GM18520 (cell line): ENCODE results near the gene TNFRSF14.
"Not testable (repeated sequence)": the region's sequence is repeated elsewhere in the genome, so short reads cannot be mapped to it uniquely, and the experiment has no call there.

Source experiments
- ATAC-seq: cut with Tn5 transposase; IDR thresholded peaks from one replicate; pipeline ENCODE4 v1.9.1; 2021; ENCODE audit not compliant: unreplicated experiment

The TNFRSF14 gene

DNA sequence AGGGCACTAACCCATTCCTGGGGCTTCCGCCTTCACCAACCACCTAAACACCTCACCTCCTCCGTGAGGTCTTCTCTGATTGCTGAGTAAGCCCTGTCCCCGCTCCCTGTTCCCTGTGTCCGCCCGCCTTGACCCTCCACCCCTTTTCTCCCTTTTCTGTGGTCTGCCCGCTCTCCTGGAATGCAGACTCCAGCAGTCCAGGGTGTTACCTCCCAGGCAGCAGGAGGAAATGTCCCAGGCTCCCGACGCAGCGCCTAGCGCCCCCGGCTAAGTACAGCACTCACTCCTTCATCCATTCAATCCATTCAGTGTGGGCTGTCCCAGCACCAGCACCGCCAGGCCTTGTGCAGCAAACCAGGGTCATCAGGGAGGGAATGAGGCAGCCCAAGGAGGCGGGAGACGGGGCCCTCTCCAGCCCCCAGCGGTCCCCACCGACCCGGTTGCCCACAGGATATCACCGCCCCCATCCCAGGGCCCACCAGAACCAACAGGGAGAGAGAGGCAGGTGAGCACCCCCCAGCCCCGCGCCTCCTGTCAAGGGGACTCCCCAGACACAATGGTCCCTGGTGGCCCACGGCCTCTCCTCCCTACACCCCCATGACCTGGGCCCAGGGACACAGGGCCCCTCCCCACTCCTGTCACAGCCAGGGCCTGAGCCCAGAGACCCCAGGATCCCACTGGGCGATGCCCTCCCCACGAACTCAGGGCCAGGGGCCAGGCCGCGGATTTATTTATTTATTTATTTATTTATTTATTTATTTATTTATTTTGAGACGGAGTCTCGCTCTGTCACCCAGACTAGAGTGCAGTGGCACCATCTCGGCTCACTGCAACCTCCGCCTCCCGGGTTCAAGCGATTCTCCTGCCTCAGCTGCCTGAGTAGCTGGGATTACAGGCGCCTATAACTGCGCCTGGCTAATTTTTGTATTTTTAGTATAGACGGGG, 10.2 kb downstream of the TNFRSF14 start:
- ATAC-seq: no peak

DNA sequence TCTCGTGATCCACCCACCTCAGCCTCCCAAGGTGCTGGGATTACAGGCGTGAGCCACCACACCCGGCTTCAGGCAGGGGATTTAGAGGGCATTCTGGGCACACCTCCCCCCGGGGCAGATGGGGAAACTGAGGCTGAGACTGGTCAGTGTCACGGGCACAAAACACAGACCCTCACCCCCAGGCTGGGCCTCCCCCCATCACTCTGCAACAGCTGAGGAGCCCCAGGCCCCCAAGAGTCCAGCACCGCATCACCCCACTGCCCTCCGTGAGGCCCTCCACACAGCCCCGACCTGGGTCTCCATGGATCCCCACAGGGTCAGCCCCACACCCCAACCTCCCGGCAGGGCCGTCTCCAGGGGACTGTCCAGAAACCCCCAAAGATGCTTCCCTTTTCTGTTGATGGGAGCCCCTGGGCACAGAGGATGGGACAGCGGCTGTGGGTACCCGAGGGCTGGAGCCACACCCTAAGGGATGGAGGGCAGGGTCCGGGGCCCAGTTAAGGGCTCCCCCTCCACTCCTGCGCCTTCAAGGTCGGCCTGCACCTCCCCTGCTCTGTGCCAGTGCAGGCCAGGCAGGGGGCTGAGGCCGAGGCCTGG, 11.0 kb downstream of the TNFRSF14 start:
- ATAC-seq: no peak

DNA sequence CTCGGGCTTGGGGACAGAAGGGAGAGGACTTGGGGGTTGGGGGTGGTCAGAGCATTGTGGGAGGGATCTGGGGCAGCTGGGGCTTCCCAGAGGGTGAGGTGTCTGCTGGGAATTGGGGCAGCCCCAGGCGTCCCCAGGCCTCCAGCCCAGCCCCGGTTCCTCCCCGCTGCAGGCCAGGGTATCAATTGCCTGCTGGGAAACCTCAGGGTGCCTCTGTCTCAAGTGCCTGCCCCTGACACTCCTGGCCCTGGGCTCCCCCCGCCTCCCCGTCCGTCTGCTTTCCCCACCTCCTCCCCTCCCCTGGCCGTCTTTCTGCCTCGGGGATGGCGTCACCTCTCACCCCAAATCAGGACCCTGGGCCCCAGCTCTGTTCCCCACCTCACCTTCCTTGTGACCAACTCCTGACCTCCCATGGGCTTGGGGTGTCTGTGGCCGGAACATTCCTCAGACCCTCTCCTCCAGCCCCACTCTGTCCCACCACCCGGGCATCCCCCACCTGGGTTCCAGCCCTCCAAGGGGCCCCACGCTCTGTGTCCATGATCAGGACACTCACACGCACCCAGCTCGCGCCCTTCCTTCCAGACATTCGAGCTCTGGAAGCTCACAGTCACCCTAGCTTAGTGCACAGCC, 12.1 kb downstream of the TNFRSF14 start:
- not testable (repeated sequence) for ATAC-seq

DNA sequence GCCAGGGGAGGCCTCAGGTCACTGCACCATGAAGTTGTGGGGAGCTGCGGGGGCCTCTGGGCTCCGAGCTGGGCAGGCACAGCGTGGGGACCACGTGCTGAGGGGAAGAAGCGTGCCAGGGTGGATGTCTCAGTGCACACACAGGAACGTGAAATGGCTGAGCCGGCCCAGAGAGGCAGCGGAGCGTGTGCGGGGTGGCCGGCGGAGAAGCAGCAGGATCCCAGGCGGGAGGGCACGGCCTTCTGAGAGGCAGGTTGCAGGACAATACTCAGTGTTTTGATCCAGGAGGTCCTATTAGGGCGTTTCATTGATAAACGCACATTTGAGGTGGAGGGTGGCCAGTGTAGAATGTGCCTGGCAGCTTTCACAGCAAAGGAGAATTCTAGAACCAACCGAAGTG, 12.9 kb downstream of the TNFRSF14 start:
- ATAC-seq: no peak

DNA sequence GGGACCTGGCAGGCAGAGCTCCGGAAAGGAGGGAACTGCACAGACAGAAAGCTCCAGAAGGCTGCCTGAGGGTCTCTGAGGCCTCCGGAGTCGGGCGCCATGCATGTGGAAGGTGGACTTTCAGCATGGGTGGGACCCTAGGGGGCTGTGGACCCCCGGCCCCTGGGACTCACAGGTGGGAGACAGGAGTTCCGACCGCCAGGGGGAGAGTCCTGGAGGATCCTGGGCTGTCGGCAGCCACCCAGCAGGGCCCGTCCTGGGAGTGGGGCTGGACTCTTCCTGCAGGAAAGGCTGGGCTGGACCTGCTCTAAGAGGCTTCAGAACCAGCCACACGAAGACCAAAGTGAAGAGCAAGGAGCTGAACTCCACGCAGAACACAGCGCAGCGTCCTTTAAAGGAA, 13.5 kb downstream of the TNFRSF14 start:
- ATAC-seq: not testable (repeated sequence)

DNA sequence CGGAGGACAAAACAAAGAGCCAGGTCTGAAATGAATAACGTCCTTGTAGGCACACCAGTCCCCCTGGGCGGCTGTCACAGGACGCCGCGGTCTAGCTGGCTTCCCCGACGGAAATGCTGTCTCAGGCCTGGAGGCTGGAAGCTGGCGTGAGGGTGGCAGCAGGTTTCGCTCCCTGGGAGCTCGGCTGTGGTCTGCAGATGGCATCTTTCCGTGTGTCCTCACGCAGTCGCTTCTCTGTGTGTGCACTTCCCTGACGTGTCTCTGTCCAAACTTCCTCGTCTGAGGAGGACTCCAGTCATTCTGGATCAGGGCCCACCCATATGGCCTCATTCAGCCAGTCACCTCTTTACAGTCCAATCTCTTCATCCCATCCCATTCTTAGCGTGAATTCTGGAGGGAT, 14.2 kb downstream of the TNFRSF14 start:
- no peak for ATAC-seq

DNA sequence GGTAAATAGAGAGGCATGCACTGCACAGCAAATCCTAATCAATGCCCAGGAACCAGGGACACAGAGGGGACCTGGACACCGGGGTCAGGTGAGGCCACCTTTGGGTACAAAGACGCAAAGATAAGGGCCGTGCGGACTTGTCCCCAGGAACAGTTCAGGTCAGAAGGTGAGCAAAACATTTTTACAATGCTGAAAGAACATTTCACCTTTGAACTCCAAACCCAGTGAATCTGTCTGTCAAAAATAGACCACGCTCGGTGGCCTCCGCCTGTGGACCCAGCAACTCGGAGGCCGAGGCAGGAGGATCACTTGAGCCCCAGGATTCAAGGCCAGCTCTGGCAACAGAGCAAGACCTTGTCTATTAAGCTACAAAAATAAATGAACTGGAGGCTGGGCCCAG, 15.2 kb downstream of the TNFRSF14 start:
- no peak for ATAC-seq

DNA sequence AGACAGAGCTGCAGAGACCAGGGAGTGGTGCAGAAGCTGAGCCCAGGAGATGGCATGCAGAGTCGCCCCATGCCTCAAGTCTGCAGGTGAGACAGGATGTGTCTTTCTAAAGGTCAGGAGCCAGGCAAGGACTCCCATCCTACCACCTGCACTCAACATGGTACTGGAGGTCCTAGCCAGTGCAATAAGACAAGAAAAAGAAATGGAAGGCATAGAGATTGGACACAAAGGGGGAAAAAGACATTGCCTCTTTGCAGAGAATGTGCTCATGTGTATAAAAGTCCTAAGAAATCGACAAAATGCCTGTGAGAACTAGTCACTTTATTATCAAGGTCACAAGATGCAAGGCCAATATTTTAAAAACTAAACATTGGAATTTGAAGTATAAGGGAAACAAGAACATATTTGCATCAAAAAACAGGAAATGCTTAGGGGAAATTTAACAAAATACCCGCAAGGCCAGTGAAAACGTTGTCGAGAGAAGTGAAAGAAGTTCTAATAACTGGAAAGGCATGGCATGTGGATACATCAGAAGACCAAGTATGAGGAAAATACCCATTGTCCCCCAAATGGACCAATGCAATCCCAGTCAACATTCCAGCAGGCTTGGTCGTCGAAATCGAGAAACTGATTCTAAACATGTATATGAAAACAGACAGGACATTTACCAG, 17.2 kb downstream of the TNFRSF14 start:
- ATAC-seq: no peak

DNA sequence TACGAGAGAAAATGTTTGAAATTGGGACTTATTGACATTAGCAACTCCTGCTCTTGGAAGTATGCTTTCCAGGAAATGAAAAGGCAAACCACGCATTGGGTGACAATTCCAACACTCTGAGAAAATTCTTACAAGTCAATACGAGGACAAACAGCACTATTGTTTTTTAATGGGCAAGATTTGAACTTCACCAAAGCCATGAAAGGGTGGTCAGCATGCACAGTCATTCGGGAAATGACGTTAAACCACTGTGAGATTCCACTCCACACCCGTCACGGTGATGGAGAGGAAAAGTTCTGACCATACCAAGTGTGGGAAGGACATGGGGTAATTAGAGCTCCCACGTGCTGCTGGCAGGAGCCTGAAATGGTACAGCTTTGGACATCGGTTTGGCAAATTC, 18.2 kb downstream of the TNFRSF14 start:
- no peak for ATAC-seq

DNA sequence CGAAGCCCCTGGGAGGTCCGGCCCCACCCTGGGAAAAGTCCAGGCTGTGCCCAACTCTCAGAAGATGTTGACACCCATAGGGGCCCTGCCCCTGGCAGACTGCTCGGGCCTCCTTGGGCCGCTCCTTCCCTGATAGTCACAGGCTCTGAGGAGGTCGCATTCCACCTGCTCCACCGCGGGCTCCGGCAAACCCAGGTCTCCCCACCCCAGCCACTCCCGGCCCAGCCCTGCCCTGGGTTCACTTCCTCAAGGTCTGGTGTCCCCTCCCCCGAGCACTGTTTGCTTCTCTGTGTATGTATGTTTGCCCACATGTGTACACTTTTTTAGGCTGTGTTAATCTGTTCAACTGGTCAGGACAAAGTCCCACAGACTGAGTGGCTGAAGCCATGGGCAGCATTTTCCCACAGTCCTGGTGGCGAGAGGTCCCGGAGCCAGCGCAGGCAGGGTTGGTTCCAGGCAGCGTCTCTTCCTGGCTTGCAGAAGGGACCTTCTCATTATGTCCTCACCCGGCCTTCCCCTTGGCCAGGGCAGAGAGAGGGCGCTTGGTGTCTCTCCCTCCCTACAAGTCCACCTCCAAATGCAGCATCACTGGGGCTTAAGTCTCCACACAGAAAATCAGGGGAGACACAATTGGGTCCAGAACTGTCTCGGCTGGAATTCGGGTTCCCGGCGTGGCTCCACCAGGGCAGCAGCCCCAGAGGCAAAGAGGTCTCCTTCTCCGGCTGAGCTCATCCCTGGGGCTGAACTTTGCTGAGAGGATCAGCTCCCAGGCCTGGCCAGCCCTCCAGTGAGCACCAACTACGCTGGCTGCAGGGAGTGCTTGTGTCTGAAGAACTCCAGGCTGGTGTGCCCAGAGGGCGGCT, 19.9 kb downstream of the TNFRSF14 start:
- no peak for ATAC-seq

DNA sequence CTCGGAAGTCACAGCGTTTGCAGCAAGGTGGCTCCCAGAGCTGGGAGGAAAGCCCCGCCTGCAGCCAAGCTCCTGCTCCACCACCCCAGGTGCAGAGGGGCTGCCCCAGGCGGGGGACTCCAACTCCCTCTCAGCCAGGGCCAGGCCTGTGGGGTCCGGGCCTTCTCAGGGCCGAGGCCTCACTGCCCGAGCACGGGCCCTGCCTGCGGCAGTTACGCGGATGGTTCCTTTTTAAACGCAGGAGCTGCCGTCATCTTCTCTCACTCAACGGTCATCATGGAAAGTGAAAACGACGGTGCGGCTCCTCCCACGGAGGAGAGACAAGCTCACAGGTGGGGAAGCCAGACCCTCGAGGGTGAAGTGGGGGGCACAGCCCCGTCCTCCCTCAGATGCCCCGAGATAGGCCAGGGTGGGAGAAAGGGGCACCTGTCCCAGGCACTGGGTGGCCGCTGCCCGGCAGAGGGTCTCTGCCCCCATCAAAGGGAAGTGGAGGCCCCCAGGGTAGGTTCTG, 21.4 kb downstream of the TNFRSF14 start:
- ATAC-seq: peak; percentile 28

DNA sequence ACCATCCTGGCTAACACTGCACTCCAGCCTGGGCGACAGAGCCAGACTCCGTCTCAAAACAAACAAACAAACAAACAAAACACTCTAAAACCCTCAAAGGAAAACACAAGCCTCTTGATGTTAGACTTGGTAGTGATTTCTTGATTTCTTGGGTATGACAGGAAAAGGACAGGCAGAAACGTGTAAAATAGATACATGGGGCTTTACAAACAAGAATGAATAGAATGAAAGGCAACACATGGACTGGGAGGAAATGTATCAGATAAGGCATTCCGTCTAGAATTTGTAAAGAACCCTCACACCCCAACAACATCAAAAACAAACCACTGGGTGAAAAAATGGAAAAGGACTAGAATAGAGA, 22.6 kb downstream of the TNFRSF14 start:
- ATAC-seq: no peak

DNA sequence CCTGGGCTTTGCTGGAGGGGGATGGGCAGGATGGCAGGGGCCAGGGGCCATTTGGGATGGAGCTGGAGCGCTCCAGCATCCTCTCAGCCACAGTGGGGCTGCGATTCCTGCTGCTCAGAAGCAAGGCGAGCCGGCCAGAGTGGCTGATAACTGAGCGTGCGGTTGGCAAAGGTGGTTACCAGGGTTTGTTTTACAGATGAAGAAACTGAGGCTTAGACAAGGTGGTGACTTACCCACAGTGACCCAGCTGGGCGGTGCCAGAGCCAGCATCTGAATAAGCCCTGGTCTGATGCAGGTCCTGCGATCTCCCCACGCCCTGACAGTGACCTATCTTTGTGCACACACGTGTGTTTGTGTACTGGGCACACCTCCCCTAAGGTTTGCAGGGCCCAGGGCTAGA, 24.5 kb downstream of the TNFRSF14 start:
- ATAC-seq: no peak

DNA sequence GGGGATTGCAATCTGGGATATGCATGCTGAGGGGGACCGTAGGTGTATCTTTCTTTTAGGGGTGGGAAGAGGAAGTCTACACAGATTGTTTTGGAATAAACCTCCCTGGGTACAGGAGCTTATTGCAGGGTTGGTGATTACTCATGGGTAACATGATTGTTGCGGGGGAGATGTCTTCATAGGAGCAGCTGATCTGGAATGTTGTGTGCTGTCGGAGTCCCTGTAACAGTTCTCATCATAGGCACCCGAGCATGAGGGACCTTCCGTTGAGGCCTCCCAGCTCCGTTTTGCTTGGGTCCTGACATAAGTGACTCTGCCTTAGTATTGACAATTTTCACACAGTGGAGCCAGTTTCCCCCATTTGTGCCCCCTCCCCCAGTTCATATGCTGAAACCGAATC, 26.2 kb downstream of the TNFRSF14 start:
- ATAC-seq: no peak

DNA sequence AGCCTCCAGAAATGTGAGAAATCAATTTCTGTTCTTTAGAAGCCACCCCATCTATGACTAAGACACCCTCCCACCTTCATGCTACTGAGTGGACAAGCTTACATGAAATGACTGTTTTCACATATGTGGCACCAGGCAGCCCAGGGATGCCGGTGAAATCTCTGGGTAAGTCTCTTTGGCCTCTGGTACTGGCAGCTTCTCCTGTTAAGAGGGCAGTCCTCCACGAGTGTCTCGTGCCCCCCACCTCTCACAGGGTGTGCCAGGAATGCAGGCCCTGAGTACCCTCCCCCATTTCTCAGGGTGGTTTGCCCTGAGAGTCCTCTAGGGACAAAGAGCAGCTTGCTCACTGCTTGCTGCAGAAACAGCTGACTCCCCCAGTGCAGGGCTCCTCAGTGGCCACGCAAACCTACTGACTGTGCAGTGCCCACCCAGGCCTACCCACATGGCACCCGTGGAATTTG, 27.2 kb downstream of the TNFRSF14 start:
- ATAC-seq: no peak

DNA sequence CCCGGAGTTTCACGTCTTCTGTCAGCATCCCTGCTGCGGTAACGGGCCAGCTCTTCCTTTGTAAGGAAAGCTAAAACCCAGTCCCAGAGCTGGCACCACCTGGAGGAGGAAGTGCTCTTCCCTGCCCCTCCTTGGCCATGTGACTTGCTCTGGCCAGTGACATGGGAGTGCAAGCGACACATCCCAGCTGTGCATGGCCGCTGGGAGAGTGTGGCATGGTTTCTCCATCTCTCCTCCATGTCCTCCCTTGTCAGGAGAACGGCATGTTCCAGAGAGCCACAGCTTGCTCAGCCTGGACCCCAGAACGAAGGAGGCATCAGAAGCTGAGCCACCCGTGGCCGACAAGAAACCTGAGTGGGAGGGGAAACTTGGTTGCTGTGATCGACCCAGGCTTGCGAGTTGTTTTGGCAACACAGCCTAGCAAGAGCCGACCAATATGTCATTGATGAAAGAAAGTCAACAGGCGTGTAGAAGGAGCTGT, 27.7 kb downstream of the TNFRSF14 start:
- ATAC-seq: no peak

DNA sequence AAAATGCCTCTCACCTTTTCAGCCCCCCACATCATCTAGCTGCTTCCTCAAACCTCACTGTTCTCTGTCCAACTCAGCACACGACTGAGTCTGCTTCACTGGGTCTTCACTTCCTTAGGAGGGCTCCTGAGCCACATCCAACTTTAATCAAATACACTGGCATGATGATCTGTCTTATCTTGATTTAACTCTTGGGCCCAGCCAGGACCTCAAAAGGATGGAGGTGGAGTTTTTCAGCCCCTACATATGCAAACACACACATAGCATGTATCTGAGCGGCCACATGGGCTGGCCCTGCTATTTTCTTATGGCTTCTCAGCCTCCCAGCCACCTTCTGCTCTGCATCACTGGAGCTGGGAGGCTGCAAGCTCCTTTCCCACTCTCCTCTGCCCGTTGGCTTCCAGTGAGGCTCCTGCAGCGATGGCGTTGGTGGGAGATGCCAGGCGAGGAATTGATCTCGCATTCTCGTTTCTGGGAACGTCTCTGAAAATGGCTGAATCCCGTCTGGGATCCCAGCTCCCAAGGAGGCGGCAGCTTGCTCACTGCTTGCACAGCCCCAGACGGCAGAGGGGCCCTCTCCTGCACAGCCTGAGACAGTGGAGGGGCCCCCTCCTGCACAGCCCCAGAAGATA, 28.6 kb downstream of the TNFRSF14 start:
- ATAC-seq: no peak

DNA sequence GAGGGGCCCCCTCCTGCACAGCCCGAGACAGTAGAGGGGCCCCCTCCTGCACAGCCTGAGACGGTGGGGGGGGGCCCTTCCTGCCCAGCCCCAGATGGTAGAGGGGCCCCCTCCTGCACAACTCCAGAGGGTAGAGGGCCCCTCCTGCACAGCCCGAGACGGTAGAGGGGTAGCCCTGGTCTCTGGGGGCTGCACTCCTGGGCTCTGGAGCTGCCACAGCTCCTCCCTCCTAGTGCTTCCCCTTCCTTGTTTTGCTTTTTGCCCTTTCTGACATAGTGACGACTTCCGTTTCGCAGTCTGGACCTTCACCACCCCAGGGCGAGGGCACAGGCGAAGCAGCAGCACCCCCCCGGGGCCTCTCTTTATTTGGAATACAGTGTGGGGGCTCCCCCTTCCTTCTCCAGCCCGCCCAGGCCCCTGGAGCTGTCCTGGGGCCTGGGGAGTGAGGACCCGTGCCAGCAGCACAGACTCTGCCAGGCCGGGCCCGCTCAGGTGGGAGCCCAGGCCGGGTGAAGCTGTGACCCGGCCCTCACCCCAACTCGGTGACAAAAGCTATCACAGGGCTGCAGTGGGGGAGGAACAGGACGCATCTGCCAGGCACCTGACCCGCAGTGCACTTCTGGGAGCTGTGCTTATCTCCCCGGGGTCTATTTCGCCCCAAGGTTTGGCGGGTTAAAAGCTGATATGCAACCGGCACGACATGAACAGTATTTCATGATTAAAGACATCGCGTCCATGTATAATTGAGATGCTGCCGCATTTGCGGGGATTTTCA, 29.3 kb downstream of the TNFRSF14 start:
- peak; percentile 30 for ATAC-seq
